GM21723 (cell line): ENCODE results near the gene NBPF1.
"Not testable (repeated sequence)": the region's sequence is repeated elsewhere in the genome, so short reads cannot be mapped to it uniquely, and the experiment has no call there.

ENCODE experiments used
- ATAC-seq: cut with Tn5 transposase; IDR thresholded peaks from one replicate; pipeline ENCODE4 v1.9.1; 2021; ENCODE audit warnings: mild to moderate bottlenecking, moderate library complexity; ENCODE audit not compliant: unreplicated experiment

NBPF1 gene

GRCh38 chr1:16607853-16608815 lies 5.2 kb downstream of the NBPF1 start:
- ATAC-seq, result not testable (repeated sequence)

GRCh38 chr1:16607433-16607851 lies 5.9 kb downstream of the NBPF1 start:
- ATAC-seq, result no peak

GRCh38 chr1:16606666-16607432 lies 6.5 kb downstream of the NBPF1 start:
- not testable (repeated sequence) for ATAC-seq

GRCh38 chr1:16605532-16606505 lies 7.5 kb downstream of the NBPF1 start:
- no peak for ATAC-seq

- no peak for ATAC-seq
Observed at GRCh38 chr1:16605213-16605525, 8.2 kb downstream of the NBPF1 start.

GRCh38 chr1:16604514-16605212 lies 8.7 kb downstream of the NBPF1 start:
- ATAC-seq, result not testable (repeated sequence)

- not testable (repeated sequence) for ATAC-seq
Observed at GRCh38 chr1:16603623-16604022, 9.7 kb downstream of the NBPF1 start.

GRCh38 chr1:16602336-16603011 lies 10.9 kb downstream of the NBPF1 start:
- not testable (repeated sequence) for ATAC-seq

- not testable (repeated sequence) for ATAC-seq
Observed at GRCh38 chr1:16600855-16601786, 12.2 kb downstream of the NBPF1 start.

- ATAC-seq, result not testable (repeated sequence)
Observed at GRCh38 chr1:16599326-16599725, 14.0 kb downstream of the NBPF1 start.

- not testable (repeated sequence) for ATAC-seq
Observed at GRCh38 chr1:16595216-16595615, 18.1 kb downstream of the NBPF1 start.

GRCh38 chr1:16591845-16592244 lies 21.5 kb downstream of the NBPF1 start:
- ATAC-seq, result not testable (repeated sequence)

- ATAC-seq, result not testable (repeated sequence)
Observed at GRCh38 chr1:16588081-16588480, 25.3 kb downstream of the NBPF1 start.

- ATAC-seq, result not testable (repeated sequence)
Observed at GRCh38 chr1:16587639-16588038, 25.7 kb downstream of the NBPF1 start.

- ATAC-seq, result not testable (repeated sequence)
Observed at GRCh38 chr1:16565324-16565723, 48.0 kb downstream of the NBPF1 start.

- not testable (repeated sequence) for ATAC-seq
Observed at GRCh38 chr1:16561035-16561434, 52.3 kb downstream of the NBPF1 start.

- not testable (repeated sequence) for ATAC-seq
Observed at GRCh38 chr1:16560498-16560897, 52.9 kb downstream of the NBPF1 start.

- not testable (repeated sequence) for ATAC-seq
Observed at GRCh38 chr1:16559688-16560087, 53.7 kb downstream of the NBPF1 start.
